Osteoblast (primary cell): ENCODE measurements around the gene ANKRD34A. TPM values are rescaled to one million over a fixed set of nuclear protein-coding genes. Genes with fewer than 3 reads are reported as not detected.

Experiments used
- DNase-seq: peaks from one replicate; pipeline ENCODE4 v3.0.0; 2011; ENCODE audit warnings: low spot score, mixed read lengths; ENCODE audit not compliant: insufficient read length; ENCODE audit errors: missing footprints
- H2AFZ ChIP-seq: 2 replicates; pipeline ENCODE4 v1.6.0; 2011; ENCODE audit warnings: mild to moderate bottlenecking, low read length
- H3K27ac ChIP-seq: 2 replicates; pipeline ENCODE4 v1.5.1; 2011; ENCODE audit warnings: mild to moderate bottlenecking, low read depth, low read length, moderate library complexity
- H3K27me3 ChIP-seq: 2 replicates; pipeline ENCODE4 v1.6.0; 2012; ENCODE audit warnings: mild to moderate bottlenecking, control low read depth, inconsistent platforms, low read length, moderate library complexity; ENCODE audit not compliant: insufficient read depth
- H3K36me3 ChIP-seq: 2 replicates; pipeline ENCODE4 v1.5.1; 2011; ENCODE audit warnings: mild to moderate bottlenecking, low read length, control low read depth, moderate library complexity; ENCODE audit not compliant: insufficient read depth
- H3K4me1 ChIP-seq: 2 replicates; pipeline ENCODE4 v1.5.1; 2011; ENCODE audit warnings: mild to moderate bottlenecking, low read length, control low read depth, moderate library complexity; ENCODE audit not compliant: insufficient read depth
- H3K4me2 ChIP-seq: 2 replicates; pipeline ENCODE4 v1.6.0; 2011; ENCODE audit warnings: mild to moderate bottlenecking, low read length; ENCODE audit not compliant: insufficient read depth
- H3K4me3 ChIP-seq: fragments of 200-600 bp; sonication (generic); 3 replicates; pipeline ENCODE4 v1.5.1; 2012; ENCODE audit warnings: mild to moderate bottlenecking, low read length, inconsistent platforms; ENCODE audit not compliant: insufficient read depth
- H3K79me2 ChIP-seq: 2 replicates; pipeline ENCODE4 v1.6.0; 2012; ENCODE audit warnings: mild to moderate bottlenecking, low read length, control low read depth, inconsistent platforms; ENCODE audit not compliant: insufficient read depth
- H3K9me3 ChIP-seq: 2 replicates; pipeline ENCODE4 v1.5.1; 2011; ENCODE audit warnings: low read depth, low read length, control low read depth
- H4K20me1 ChIP-seq: 2 replicates; pipeline ENCODE4 v1.6.0; 2012; ENCODE audit warnings: mild to moderate bottlenecking, low read length, control low read depth; ENCODE audit not compliant: insufficient read depth
- total RNA-seq: library from RNA; depleted of rRNA; stranded (reverse); fragments of >200 nt; gene quantifications from 2 replicates; pipeline ENCODE4 v1.2.3, GENCODE V29; 2012
- TF ChIP-seq, protein P1 (sequence below): IDR thresholded peaks from 2 replicates; pipeline ENCODE4 v1.5.1; 2011; ENCODE audit warnings: mild to moderate bottlenecking, low read depth, low read length, moderate library complexity; ENCODE audit errors: extremely low read depth

Gene ANKRD34A
- total RNA-seq, 1 donor, result 1.1 TPM

DNA sequence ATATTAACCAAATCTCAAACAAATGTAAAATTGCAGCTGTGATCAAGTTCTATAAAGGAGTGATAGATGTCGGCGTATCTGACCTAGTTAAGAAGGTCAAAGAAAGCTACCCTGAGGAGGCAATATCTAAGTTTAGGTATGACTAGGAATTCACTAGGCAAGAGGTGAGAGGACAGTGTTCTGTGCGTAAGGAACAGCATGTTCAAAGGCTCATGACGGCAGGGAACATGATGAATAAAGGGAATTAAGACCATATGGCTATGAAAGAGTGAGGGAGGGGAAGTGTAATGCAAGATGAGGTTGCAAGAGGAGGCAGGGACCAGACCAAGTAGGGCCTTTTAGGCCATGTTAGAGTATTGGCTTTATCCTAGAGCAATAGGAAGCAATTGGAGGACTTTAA, 15.2 kb downstream of the ANKRD34A start:
- no peak for DNase-seq
- H3K4me3 ChIP-seq, result no peak overlapping the region
- no peaks in the 10 kb centered on the region for H3K27me3 ChIP-seq
- peaks cover 17% of the 10 kb centered on the region for H3K36me3 ChIP-seq
- H3K4me2 ChIP-seq, result no peak overlapping the region
- H4K20me1 ChIP-seq, result peaks cover 9% of the 10 kb centered on the region
- no peaks in the 10 kb centered on the region for H3K9me3 ChIP-seq
- no peaks in the 10 kb centered on the region for H3K4me1 ChIP-seq
- peaks cover 79% of the 10 kb centered on the region for H3K79me2 ChIP-seq
- H2AFZ ChIP-seq, result no peak overlapping the region
- H3K27ac ChIP-seq, result no peak overlapping the region
- TF ChIP-seq, protein P1, sequence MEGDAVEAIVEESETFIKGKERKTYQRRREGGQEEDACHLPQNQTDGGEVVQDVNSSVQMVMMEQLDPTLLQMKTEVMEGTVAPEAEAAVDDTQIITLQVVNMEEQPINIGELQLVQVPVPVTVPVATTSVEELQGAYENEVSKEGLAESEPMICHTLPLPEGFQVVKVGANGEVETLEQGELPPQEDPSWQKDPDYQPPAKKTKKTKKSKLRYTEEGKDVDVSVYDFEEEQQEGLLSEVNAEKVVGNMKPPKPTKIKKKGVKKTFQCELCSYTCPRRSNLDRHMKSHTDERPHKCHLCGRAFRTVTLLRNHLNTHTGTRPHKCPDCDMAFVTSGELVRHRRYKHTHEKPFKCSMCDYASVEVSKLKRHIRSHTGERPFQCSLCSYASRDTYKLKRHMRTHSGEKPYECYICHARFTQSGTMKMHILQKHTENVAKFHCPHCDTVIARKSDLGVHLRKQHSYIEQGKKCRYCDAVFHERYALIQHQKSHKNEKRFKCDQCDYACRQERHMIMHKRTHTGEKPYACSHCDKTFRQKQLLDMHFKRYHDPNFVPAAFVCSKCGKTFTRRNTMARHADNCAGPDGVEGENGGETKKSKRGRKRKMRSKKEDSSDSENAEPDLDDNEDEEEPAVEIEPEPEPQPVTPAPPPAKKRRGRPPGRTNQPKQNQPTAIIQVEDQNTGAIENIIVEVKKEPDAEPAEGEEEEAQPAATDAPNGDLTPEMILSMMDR, result no peak

DNA sequence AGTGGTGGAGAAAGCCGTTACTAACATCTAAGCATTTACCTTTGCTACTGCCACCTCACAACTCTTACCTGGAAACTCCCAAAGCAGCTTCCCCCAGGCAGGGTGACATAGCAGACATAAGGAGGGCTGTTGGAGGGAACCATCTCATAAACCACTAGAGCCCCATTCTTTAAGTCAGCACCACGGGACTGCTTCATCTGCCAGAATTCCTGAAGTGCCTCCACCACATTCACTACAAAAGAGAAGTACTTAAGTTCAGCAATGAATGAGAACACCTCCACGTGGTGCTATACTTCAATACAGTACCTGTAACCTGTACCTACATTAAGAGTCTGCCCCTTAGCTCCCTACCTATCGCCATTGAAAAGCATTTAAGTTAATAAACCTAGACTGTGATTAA, 16.8 kb downstream of the ANKRD34A start:
- Histone ChIP-seq H3K4me2 (no peak overlapping the region), H3K4me1 (no peaks in the 10 kb centered on the region), H3K27me3 (no peaks in the 10 kb centered on the region), H3K27ac (no peak overlapping the region), H3K4me3 (no peak overlapping the region), H3K9me3 (no peaks in the 10 kb centered on the region), H3K79me2 (peaks cover 66% of the 10 kb centered on the region), H4K20me1 (peaks cover 9% of the 10 kb centered on the region), H2AFZ (no peak overlapping the region), H3K36me3 (peaks cover 22% of the 10 kb centered on the region)
- no peak for DNase-seq
- TF ChIP-seq, protein P1, result no peak

DNA sequence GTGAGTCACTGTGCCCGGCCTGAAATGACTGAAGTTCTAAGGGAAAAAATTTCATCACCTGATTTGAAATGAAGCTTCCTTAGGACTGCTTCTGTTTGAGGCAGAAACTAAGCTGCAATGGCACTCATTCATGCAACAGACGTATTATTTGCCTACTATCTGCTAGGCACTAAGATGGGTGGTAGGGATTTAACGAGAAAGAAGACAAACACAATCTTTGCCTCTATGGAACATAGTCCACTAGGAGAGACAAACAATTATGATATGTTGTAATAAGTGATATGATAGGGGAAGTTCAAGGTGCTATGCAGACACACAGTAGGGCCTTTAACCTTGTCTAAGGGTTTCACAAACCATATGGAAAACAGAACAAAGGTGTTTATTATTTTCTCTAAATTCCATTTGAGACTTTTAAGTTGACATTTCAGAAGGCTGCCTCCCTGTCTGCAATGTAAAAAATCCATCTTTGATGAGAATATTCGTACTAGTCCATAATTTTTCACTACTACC, 17.8 kb downstream of the ANKRD34A start:
- H2AFZ ChIP-seq, result no peak overlapping the region
- no peak for DNase-seq
- H3K27ac ChIP-seq, result no peak overlapping the region
- TF ChIP-seq, protein P1, result no peak
- H3K4me1 ChIP-seq, result no peaks in the 10 kb centered on the region
- peaks cover 9% of the 10 kb centered on the region for H4K20me1 ChIP-seq
- H3K4me2 ChIP-seq, result no peak overlapping the region
- H3K36me3 ChIP-seq, result peaks cover 28% of the 10 kb centered on the region
- H3K27me3 ChIP-seq, result no peaks in the 10 kb centered on the region
- H3K79me2 ChIP-seq, result peaks cover 58% of the 10 kb centered on the region
- no peaks in the 10 kb centered on the region for H3K9me3 ChIP-seq
- H3K4me3 ChIP-seq, result no peak overlapping the region

DNA sequence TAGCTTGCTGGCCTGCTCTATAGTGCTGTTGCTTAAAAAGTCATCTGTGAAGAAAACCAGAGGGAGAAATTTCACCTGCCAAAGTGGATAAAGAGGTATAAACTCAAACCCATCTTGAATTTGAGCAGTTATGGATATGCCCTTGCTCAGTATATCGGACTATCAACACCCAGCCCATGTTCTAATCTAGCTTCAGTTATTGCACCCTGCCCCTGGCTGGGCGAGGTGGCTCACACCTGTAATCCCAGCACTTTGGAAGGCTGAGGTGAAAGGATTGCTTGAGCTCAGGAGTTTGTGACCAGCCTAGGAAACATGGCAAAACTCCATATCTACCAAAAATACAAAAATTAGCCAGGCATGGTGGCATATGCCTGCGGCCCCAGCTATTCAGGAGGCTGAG, 19.8 kb downstream of the ANKRD34A start:
- no peak overlapping the region for H2AFZ ChIP-seq
- H3K4me1 ChIP-seq, result no peaks in the 10 kb centered on the region
- H3K9me3 ChIP-seq, result no peaks in the 10 kb centered on the region
- peaks cover 41% of the 10 kb centered on the region for H3K79me2 ChIP-seq
- TF ChIP-seq, protein P1, result no peak
- H3K4me2 ChIP-seq, result no peak overlapping the region
- no peak overlapping the region for H3K4me3 ChIP-seq
- H4K20me1 ChIP-seq, result peaks cover 4% of the 10 kb centered on the region
- H3K36me3 ChIP-seq, result peaks cover 38% of the 10 kb centered on the region
- no peaks in the 10 kb centered on the region for H3K27me3 ChIP-seq
- H3K27ac ChIP-seq, result no peak overlapping the region
- no peak for DNase-seq
